GM23338 (cell line): Measurements from ENCODE around the gene CIC. TPM values are rescaled to one million over a fixed set of nuclear protein-coding genes. Genes with fewer than 3 reads are reported as not detected.

Experiments used
- ATAC-seq: fragments of 200-7000 bp; cut with Tn5 transposase; 3 replicates; pipeline ENCODE4 v1.9.1; 2020
- DNase-seq: peaks from one replicate; pipeline ENCODE4 v3.0.0-alpha.2; 2015; ENCODE audit warnings: low spot score
- H2AFZ ChIP-seq: fragments of 200-600 bp; sonication (generic); 2 replicates; pipeline ENCODE4 v1.8.0; 2016; ENCODE audit warnings: antibody characterized with exemption, mild to moderate bottlenecking, moderate library complexity
- H3F3A ChIP-seq: fragments of 200-600 bp; sonication (generic); replicated peaks from 2 replicates; pipeline ENCODE4 v1.8.0; 2017; ENCODE audit warnings: antibody characterized with exemption, mixed run types, low read depth
- H3K27ac ChIP-seq: fragments of 200-600 bp; sonication (generic); 2 replicates; pipeline ENCODE4 v1.6.1; 2016; ENCODE audit warnings: low read depth
- H3K27me3 ChIP-seq: fragments of 200-600 bp; sonication (generic); 2 replicates; pipeline ENCODE4 v1.8.0; 2016; ENCODE audit warnings: mild to moderate bottlenecking, mixed run types, moderate library complexity; ENCODE audit not compliant: insufficient read depth
- H3K36me3 ChIP-seq: fragments of 200-600 bp; sonication (generic); 2 replicates; pipeline ENCODE4 v1.8.0; 2016; ENCODE audit warnings: mild to moderate bottlenecking; ENCODE audit not compliant: insufficient read depth
- H3K4me1 ChIP-seq: fragments of 200-600 bp; sonication (generic); 2 replicates; pipeline ENCODE4 v1.8.0; 2016; ENCODE audit warnings: mild to moderate bottlenecking, moderate library complexity; ENCODE audit not compliant: insufficient read depth
- H3K4me2 ChIP-seq: fragments of 200-600 bp; sonication (generic); 2 replicates; pipeline ENCODE4 v1.7.1; 2017; ENCODE audit warnings: mixed run types
- H3K4me3 ChIP-seq: fragments of 200-600 bp; sonication (generic); 2 replicates; pipeline ENCODE4 v1.6.1; 2016; ENCODE audit warnings: mixed run types
- H3K79me2 ChIP-seq: fragments of 200-600 bp; sonication (generic); replicated peaks from 2 replicates; pipeline ENCODE4 v1.8.0; 2017; ENCODE audit warnings: mild to moderate bottlenecking; ENCODE audit not compliant: insufficient read depth
- H3K9me2 ChIP-seq: fragments of 200-600 bp; sonication (generic); 2 replicates; pipeline ENCODE4 v1.8.0; 2017; ENCODE audit not compliant: insufficient read depth
- H4K20me1 ChIP-seq: fragments of 200-600 bp; sonication (generic); replicated peaks from 2 replicates; pipeline ENCODE4 v1.8.0; 2017; ENCODE audit warnings: mild to moderate bottlenecking; ENCODE audit not compliant: insufficient read depth
- H3K27ac Mint-ChIP-seq: 2 replicates; pipeline ENCODE4 v1.8.0; 2020; ENCODE audit warnings: inconsistent platforms, mild to moderate bottlenecking, moderate library complexity, mixed read lengths
- H3K27me3 Mint-ChIP-seq: 3 replicates; pipeline ENCODE4 v1.8.0; 2022; ENCODE audit warnings: low read depth, mild to moderate bottlenecking, moderate library complexity, mixed read lengths, inconsistent platforms; ENCODE audit not compliant: insufficient read depth, poor library complexity
- H3K36me3 Mint-ChIP-seq: 3 replicates; pipeline ENCODE4 v1.8.0; 2021; ENCODE audit warnings: low read depth, mild to moderate bottlenecking, inconsistent platforms, moderate library complexity, mixed read lengths
- H3K4me1 Mint-ChIP-seq: 3 replicates; pipeline ENCODE4 v1.8.0; 2020; ENCODE audit warnings: mild to moderate bottlenecking, inconsistent platforms, mixed read lengths
- H3K4me3 Mint-ChIP-seq: 3 replicates; pipeline ENCODE4 v1.8.0; 2021; ENCODE audit warnings: moderate library complexity, mild to moderate bottlenecking, inconsistent platforms, mixed read lengths
- H3K9me3 Mint-ChIP-seq: 3 replicates; pipeline ENCODE4 v1.8.0; 2020; ENCODE audit warnings: moderate library complexity, mild to moderate bottlenecking, inconsistent platforms, mixed read lengths
- CREB1 ChIP-seq: fragments of 250-450 bp; sonication (Bioruptor Pico); IDR thresholded peaks from 2 replicates; pipeline ENCODE4 v1.5.0; 2020; ENCODE audit warnings: low read depth, mild to moderate bottlenecking, moderate library complexity
- EZH2 ChIP-seq: fragments of 200-600 bp; sonication (generic); IDR thresholded peaks from one replicate; pipeline ENCODE4 v1.8.0; 2017; ENCODE audit warnings: antibody characterized with exemption, mild to moderate bottlenecking, low read depth; ENCODE audit not compliant: unreplicated experiment
- EZH2phosphoT487 ChIP-seq: fragments of 200-600 bp; sonication (generic); IDR thresholded peaks from one replicate; pipeline ENCODE4 v1.8.1; 2018; ENCODE audit warnings: antibody characterized with exemption; ENCODE audit not compliant: unreplicated experiment
- POLR2AphosphoS5 ChIP-seq: IDR thresholded peaks from 2 replicates; pipeline ENCODE4 v1.6.1; 2016; ENCODE audit warnings: antibody characterized with exemption, low read depth
- STAT1 ChIP-seq: IDR thresholded peaks from one replicate; pipeline ENCODE4 v1.6.1; 2016; ENCODE audit warnings: antibody characterized with exemption; ENCODE audit not compliant: unreplicated experiment
- ZNF331 ChIP-seq: fragments of 250-450 bp; sonication (Bioruptor Pico); IDR thresholded peaks from 2 replicates; pipeline ENCODE4 v1.5.0; 2020; ENCODE audit warnings: low read depth, mild to moderate bottlenecking, moderate library complexity
- polyA plus RNA-seq: library from polyadenylated mRNA; unstranded; fragments of >200 nt; fragmentation: Nextera tagmentation; extraction: Ambion mirVana; gene quantifications from 2 replicates; pipeline ENCODE4 v1.2.1, GENCODE V29; 2016
- total RNA-seq: library from RNA; depleted of rRNA; stranded (reverse); fragments of >200 nt; shearing (Covaris generic); gene quantifications from 2 replicates; pipeline ENCODE4 v1.2.3, GENCODE V29; 2014
- TF ChIP-seq, protein P1 (sequence below): IDR thresholded peaks from 2 replicates; pipeline ENCODE4 v1.6.1; 2016; ENCODE audit warnings: antibody characterized with exemption
- TF ChIP-seq, protein P2 (sequence below), 2 experiments: fragments of 200-600 bp in 1 of 2; sonication (generic) in 1 of 2; conservative IDR thresholded peaks; 2 replicates each; pipeline versions ENCODE4 v1.5.1 to v1.6.1; 2016 to 2017; ENCODE audit warnings: antibody characterized with exemption in 2 of 2, low read depth in 2 of 2, mild to moderate bottlenecking in 2 of 2, moderate library complexity in 1 of 2
- TF ChIP-seq, protein P3 (sequence below): IDR thresholded peaks from one replicate; pipeline ENCODE4 v1.6.1; 2018; ENCODE audit warnings: antibody characterized with exemption; ENCODE audit not compliant: unreplicated experiment

CIC gene
- total and polyA plus RNA-seq, 2 experiments from 2014 or later, result 13.2 to 42.0 TPM

DNA sequence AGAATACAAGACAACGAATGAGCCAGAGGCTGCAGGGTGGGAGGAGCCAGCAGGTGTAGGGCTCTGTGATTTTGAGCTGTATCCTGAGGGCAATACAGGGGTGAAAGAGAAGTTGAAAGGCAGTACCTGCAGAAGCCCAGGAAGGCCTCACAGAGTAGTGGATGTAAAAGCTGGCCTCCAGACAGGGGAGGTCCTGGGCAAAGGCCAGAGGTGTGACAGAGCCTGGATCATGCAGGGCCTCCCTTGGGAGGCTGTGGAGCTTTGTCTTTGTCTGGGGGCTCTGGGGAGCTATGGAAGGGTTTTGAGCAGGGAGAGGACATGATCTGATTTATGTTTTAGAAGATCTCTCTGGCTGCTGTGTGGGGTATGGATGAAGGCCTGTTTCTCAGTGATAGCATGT lies 59.1 kb downstream of the CIC start:
- Histone ChIP-seq H3K9me2 (no peaks in the 10 kb centered on the region), H3K27ac (no peak overlapping the region), H3K4me1 (peaks cover 6% of the 10 kb centered on the region; the same call in 1 of the 2 replicates), H3K4me3 (no peak overlapping the region), H4K20me1 (peaks cover 6% of the 10 kb centered on the region), H3K4me2 (no peak overlapping the region), H3K27me3 (peaks cover 8% of the 10 kb centered on the region), H2AFZ (no peak overlapping the region), H3F3A (peaks cover 3% of the 10 kb centered on the region), H3K36me3 (no peaks in the 10 kb centered on the region), H3K79me2 (peaks cover 26% of the 10 kb centered on the region)
- H3K36me3 Mint-ChIP-seq, result no peaks in the 10 kb centered on the region
- ATAC-seq, result no peak
- H3K9me3 Mint-ChIP-seq, result no peaks in the 10 kb centered on the region
- H3K27me3 Mint-ChIP-seq, result peaks cover 17% of the 10 kb centered on the region
- peaks cover 31% of the 10 kb centered on the region for H3K4me1 Mint-ChIP-seq
- no peak overlapping the region for H3K27ac Mint-ChIP-seq
- no peak overlapping the region; the same call in 2 of the 3 replicates for H3K4me3 Mint-ChIP-seq
- DNase-seq, result no peak
- TF ChIP-seq, protein P1, sequence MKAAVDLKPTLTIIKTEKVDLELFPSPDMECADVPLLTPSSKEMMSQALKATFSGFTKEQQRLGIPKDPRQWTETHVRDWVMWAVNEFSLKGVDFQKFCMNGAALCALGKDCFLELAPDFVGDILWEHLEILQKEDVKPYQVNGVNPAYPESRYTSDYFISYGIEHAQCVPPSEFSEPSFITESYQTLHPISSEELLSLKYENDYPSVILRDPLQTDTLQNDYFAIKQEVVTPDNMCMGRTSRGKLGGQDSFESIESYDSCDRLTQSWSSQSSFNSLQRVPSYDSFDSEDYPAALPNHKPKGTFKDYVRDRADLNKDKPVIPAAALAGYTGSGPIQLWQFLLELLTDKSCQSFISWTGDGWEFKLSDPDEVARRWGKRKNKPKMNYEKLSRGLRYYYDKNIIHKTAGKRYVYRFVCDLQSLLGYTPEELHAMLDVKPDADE, result no peak
- TF ChIP-seq EZH2, result no peak
- no peak for TF ChIP-seq POLR2AphosphoS5
- no peak for TF ChIP-seq EZH2phosphoT487
- TF ChIP-seq, protein P2, sequence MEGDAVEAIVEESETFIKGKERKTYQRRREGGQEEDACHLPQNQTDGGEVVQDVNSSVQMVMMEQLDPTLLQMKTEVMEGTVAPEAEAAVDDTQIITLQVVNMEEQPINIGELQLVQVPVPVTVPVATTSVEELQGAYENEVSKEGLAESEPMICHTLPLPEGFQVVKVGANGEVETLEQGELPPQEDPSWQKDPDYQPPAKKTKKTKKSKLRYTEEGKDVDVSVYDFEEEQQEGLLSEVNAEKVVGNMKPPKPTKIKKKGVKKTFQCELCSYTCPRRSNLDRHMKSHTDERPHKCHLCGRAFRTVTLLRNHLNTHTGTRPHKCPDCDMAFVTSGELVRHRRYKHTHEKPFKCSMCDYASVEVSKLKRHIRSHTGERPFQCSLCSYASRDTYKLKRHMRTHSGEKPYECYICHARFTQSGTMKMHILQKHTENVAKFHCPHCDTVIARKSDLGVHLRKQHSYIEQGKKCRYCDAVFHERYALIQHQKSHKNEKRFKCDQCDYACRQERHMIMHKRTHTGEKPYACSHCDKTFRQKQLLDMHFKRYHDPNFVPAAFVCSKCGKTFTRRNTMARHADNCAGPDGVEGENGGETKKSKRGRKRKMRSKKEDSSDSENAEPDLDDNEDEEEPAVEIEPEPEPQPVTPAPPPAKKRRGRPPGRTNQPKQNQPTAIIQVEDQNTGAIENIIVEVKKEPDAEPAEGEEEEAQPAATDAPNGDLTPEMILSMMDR (conservative IDR thresholded peaks at IDR 0.05; ENCODE audit: low read depth in 2 of 2), result no peak

DNA sequence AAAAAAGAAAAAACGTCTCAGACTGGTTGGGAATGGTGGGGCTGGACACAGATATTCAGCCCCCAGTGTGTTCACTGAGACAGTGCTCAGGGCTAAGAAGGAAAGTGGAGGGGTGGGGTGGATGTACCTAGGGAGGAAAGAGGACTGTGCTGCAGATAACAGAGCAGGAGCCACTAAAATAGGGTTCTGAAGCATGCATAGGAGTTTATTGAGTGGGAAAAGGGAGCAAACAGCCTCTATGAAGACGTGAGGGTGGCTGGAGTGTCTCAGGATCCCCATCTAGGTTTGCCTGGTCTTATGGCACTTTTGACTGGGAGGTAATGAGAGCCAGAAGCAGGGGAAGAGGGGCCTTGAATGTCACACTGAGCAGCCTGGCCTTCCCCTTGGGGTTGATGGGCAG lies 59.8 kb downstream of the CIC start:
- H2AFZ ChIP-seq, result no peak overlapping the region
- no peak for TF ChIP-seq CREB1 (CRISPR knock-in tag)
- TF ChIP-seq ZNF331 (CRISPR knock-in tag), result no peak
- no peak for TF ChIP-seq STAT1
- TF ChIP-seq, protein P3, sequence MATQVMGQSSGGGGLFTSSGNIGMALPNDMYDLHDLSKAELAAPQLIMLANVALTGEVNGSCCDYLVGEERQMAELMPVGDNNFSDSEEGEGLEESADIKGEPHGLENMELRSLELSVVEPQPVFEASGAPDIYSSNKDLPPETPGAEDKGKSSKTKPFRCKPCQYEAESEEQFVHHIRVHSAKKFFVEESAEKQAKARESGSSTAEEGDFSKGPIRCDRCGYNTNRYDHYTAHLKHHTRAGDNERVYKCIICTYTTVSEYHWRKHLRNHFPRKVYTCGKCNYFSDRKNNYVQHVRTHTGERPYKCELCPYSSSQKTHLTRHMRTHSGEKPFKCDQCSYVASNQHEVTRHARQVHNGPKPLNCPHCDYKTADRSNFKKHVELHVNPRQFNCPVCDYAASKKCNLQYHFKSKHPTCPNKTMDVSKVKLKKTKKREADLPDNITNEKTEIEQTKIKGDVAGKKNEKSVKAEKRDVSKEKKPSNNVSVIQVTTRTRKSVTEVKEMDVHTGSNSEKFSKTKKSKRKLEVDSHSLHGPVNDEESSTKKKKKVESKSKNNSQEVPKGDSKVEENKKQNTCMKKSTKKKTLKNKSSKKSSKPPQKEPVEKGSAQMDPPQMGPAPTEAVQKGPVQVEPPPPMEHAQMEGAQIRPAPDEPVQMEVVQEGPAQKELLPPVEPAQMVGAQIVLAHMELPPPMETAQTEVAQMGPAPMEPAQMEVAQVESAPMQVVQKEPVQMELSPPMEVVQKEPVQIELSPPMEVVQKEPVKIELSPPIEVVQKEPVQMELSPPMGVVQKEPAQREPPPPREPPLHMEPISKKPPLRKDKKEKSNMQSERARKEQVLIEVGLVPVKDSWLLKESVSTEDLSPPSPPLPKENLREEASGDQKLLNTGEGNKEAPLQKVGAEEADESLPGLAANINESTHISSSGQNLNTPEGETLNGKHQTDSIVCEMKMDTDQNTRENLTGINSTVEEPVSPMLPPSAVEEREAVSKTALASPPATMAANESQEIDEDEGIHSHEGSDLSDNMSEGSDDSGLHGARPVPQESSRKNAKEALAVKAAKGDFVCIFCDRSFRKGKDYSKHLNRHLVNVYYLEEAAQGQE, result no peak
- TF ChIP-seq, protein P1, result no peak
- no peaks in the 10 kb centered on the region; the same call in 1 of the 2 replicates for H3F3A ChIP-seq
- H3K9me2 ChIP-seq, result no peaks in the 10 kb centered on the region
- H3K36me3 Mint-ChIP-seq, result no peaks in the 10 kb centered on the region
- no peak overlapping the region for H3K27ac Mint-ChIP-seq
- no peak overlapping the region for H3K4me3 Mint-ChIP-seq
- H3K4me1 Mint-ChIP-seq, result peaks cover 31% of the 10 kb centered on the region
- no peaks in the 10 kb centered on the region for H3K36me3 ChIP-seq
- ATAC-seq (no peak), DNase-seq (no peak)
- no peak overlapping the region for H3K4me2 ChIP-seq
- peaks cover 6% of the 10 kb centered on the region; the same call in 1 of the 2 replicates for H3K4me1 ChIP-seq
- peaks cover 26% of the 10 kb centered on the region for H3K79me2 ChIP-seq
- H4K20me1 ChIP-seq, result peaks cover 6% of the 10 kb centered on the region
- peaks cover 12% of the 10 kb centered on the region for H3K27me3 Mint-ChIP-seq
- no peaks in the 10 kb centered on the region for H3K9me3 Mint-ChIP-seq
- H3K4me3 ChIP-seq, result no peak overlapping the region
- H3K27ac ChIP-seq, result no peak overlapping the region
- 0 out of 2 replicates have a peak, but pooled peaks cover 3% of the 10 kb centered on the region for H3K27me3 ChIP-seq
